GM13976 (cell line): ENCODE results near the gene GCN1.

Experiments
- DNase-seq: peaks from one replicate; pipeline ENCODE4 v3.0.0; 2012; ENCODE audit warnings: low spot score
- in situ Hi-C: fragments of 300-500 bp; cut with MboI; formaldehyde crosslinking; loops from one replicate; pipeline ENCODE4 v1.12.0; 2022; ENCODE audit warnings: low sequenced_read_pairs, mixed read lengths, inconsistent platforms; ENCODE audit not compliant: unreplicated experiment
- TF ChIP-seq, protein P1 (sequence below): IDR thresholded peaks from 2 replicates; pipeline ENCODE4 v1.5.1; 2012; ENCODE audit warnings: borderline replicate concordance, mild to moderate bottlenecking; ENCODE audit not compliant: insufficient read depth; ENCODE audit errors: extremely low read depth, missing control alignments, control extremely low read depth

The GCN1 gene

DNA sequence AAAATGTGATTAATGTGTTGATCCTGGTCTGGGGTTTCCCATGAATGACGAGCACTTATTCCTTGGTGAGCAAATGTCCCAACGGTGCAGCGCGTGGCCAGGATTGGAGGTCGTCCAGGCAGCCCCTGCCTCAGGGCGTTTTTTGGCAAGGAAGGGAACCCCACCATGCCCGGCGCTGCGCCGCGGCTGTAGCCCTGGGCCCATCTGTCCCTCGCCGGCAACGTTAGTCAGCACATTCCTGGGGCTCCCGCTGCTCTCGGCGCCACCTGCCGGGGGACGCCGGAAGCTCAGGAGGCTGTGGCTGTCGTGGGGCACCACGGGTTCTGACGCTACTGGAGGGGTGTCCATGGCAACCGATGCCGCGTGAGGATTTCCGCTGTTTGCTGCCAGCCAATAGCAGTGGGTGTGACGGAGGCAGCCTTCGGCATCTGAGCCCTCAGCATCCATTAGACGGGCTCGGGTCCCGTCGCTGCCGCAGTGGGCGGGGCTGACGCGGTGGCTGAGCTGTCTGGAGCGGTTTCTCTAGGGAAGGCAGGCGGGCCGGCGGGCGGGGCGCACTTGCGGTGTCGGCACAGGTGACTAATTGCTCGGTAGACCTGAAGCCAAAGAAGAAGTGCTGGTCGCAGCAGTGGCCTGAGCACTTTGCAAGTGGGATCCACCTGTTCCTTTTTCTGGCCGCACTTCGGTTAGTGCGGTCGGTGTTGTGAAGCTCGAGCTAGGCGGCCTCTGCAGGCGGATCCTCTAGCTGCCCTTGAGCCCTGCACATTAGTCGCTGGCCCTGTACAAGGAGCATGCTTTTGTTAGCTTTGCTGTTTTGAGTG is 107.5 kb downstream of the GCN1 start:
- in situ Hi-C loops: no loop called here
- TF ChIP-seq, protein P1, sequence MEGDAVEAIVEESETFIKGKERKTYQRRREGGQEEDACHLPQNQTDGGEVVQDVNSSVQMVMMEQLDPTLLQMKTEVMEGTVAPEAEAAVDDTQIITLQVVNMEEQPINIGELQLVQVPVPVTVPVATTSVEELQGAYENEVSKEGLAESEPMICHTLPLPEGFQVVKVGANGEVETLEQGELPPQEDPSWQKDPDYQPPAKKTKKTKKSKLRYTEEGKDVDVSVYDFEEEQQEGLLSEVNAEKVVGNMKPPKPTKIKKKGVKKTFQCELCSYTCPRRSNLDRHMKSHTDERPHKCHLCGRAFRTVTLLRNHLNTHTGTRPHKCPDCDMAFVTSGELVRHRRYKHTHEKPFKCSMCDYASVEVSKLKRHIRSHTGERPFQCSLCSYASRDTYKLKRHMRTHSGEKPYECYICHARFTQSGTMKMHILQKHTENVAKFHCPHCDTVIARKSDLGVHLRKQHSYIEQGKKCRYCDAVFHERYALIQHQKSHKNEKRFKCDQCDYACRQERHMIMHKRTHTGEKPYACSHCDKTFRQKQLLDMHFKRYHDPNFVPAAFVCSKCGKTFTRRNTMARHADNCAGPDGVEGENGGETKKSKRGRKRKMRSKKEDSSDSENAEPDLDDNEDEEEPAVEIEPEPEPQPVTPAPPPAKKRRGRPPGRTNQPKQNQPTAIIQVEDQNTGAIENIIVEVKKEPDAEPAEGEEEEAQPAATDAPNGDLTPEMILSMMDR: peak; percentile 99
- peak; percentile 100 for DNase-seq

DNA sequence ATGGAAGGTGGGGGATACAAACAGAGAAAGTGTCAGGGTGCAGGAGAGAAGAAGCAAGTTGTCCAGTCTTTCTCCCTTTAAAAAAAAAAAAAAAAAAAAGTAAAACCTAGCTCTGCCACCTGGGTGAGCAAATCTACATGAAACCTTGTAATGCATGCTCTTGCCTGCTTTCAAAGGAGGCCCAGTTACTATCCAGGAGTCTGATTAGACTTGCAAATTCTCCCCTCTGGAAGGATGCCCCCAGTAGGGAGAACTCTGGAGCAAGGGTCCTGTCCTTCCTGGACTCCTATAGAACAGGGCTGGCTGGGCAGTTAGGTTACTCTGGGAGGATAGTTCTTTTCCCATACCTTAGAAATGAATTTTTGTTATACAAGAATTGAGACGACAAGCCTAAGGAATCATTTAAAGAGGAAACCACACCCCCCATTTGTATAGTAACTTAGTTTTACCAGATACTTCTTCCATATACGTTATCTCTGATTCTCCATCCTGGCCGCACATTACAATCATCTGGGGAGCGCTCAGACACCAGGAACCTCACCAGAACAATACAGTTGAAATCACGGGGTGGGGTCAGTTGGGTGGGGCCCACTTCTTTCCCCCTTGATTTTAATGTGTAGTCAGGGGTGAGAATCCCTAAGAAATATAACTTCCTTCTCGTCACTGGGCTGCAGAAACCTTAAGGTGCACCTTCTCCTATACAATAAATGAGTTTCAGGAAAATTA is 108.4 kb downstream of the GCN1 start:
- in situ Hi-C loops: no loop called here
- no peak for DNase-seq
- TF ChIP-seq, protein P1: no peak

DNA sequence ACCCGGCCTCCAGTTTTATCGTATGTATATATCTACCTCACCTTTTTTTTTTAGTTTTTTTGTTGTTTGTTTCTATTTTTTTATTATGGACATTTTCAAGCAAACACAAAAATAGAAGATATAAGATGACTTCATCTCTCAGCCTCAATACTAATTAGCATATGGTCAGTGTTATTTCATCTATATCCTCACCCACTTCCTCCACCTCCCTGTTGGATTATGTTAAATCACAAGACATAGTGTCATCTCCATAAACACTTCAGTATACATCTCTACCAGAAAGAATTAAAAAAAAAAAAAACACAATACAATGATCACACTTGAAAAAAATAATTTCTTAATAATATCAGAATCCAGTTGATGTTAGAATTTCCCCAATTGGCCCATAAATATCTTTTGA is 112.9 kb downstream of the GCN1 start:
- in situ Hi-C loops: no loop called here
- DNase-seq: no peak
- TF ChIP-seq, protein P1: no peak

DNA sequence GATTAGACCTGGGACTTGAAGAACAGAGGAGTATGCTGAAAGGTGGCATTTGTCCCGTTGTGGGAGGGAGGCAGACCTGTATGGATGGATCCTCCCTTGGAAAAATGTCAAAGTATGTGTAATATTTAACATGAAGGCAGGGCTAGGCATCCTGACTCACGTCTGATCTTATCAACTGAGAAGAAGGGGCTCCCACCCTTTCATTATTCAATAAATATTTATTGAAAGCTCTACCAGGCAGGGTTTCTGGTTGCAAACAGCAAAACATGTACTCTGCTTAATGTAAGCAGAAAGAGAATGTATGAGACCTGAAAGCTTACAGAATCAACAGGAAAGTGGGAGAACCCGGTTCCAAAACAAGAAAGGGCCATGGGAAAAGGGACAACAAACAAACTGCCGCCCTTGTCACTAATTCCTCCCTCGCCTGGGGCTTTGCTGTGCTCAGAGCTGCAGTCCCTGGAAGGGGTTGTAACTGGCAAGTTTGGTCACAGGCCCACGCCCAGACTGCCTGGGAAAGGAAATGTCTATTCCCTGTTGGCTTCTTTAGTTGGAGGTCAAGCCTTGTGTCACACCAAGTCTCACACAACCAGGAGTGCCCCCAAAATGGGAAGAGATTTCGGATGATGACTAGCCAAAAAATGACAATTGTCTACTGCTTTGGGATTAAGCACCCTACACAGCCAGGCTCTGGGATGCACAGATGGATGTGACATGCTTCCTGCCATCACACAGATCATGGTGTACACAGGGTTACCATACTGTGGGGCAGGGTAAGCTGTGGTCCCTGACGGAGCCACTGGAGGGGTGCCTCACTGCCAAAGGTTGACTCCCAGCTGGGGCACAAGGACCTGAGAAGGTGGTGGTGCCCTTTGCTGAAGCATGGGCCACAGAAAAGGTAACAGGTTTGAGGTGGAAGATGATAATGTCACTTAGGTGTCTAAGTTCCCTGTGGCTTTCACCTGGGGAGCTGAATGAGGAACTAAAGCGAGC is 114.8 kb downstream of the GCN1 start:
- in situ Hi-C loops: no loop called here
- no peak for DNase-seq
- TF ChIP-seq, protein P1: no peak

DNA sequence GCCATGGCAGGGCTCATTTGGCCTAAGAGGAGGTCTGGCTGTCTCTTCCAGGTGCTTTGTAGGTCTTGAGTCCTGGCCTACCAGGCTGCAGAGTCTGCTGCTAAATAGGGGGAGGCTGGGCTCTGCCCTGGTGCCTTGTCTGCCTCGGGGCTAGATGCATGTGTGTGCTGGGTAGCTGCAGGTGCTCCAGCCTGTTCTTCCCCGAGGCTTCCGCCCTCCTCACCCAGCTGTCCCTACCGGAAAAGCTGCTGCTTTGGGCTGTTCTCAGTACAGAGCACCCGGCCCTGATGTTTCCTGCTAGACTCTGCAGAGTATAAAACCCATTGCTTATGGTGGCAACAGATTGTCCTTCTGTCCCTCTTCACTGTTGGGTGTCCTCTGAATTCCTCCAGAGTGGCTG is 115.6 kb downstream of the GCN1 start:
- in situ Hi-C loops: no loop called here
- TF ChIP-seq, protein P1: no peak
- no peak for DNase-seq

DNA sequence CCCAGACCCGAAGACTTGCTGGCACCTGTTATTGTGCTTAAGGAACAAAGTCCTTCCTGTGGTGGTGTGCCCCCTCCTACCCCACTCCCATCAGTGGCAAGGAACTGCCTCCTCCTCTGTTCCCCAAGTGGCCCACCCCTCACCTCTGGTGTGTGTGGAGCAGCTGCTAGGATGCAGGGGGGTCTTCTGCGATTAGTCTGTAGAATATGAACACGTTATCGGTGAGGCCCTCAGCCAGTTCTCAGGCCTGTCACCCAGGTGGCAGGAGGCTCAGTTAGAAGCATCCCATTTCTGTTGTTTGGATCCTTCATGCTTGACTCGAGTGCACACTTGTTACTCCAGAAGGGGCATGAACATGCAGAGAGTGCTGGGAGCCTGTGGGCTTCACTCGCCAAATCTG is 117.3 kb downstream of the GCN1 start:
- TF ChIP-seq, protein P1: no peak
- no peak for DNase-seq
- in situ Hi-C loops: no loop called here
